CD4-positive, alpha-beta memory T cell (primary cell): ENCODE results near the gene MYO7A. TPM values are rescaled to one million over a fixed set of nuclear protein-coding genes. Genes with fewer than 3 reads are reported as not detected.

Source experiments
- CTCF ChIA-PET: fragments of 350-600 bp; sonication (Branson Sonifier 250); formaldehyde crosslinking; loops from one replicate; lab custom pipeline; 2021; ENCODE audit warnings: inconsistent platforms; ENCODE audit not compliant: partially characterized antibody; lab: Charles Lee
- POLR2A ChIA-PET: fragments of 350-600 bp; sonication (Branson Sonifier 250); formaldehyde crosslinking; loops from one replicate; lab custom pipeline; 2021; ENCODE audit not compliant: partially characterized antibody; lab: Charles Lee
- DNase-seq, 5 donors: peaks; one replicate each; pipeline versions ENCODE4 v3.0.0 to v3.0.0-alpha.2; 2020 to 2022; ENCODE audit warnings: mixed read lengths in 1 of 5
- H3K27ac ChIP-seq: one replicate; pipeline ENCODE4 v1.7.0; 2013; ENCODE audit warnings: low read depth, low read length
- H3K27me3 ChIP-seq: 2 replicates; pipeline ENCODE4 v1.7.0; 2013; ENCODE audit warnings: mild to moderate bottlenecking, low read length, moderate library complexity; ENCODE audit not compliant: insufficient read depth
- H3K36me3 ChIP-seq: 2 replicates; pipeline ENCODE4 v1.7.0; 2013; ENCODE audit warnings: mild to moderate bottlenecking, low read length, moderate library complexity; ENCODE audit not compliant: insufficient read depth
- H3K4me1 ChIP-seq: 2 replicates; pipeline ENCODE4 v1.7.0; 2013; ENCODE audit warnings: mild to moderate bottlenecking, low read length, moderate library complexity; ENCODE audit not compliant: insufficient read depth
- H3K4me3 ChIP-seq, 2 donors: one replicate each; pipeline ENCODE4 v1.7.0; 2013; ENCODE audit warnings: low read length in 2 of 2, mild to moderate bottlenecking in 1 of 2
- H3K9me3 ChIP-seq, 2 donors: one replicate each; pipeline ENCODE4 v1.7.0; 2013; ENCODE audit warnings: low read length in 2 of 2, control low read depth in 1 of 2; ENCODE audit not compliant: control insufficient read depth in 1 of 2
- H3K27ac Mint-ChIP-seq, 7 donors: one replicate each; pipeline ENCODE4 v1.8.0; 2020 to 2021; ENCODE audit warnings: mixed read lengths in 7 of 7, mild to moderate bottlenecking in 6 of 7, inconsistent platforms in 3 of 7, moderate library complexity in 3 of 7
- H3K27me3 Mint-ChIP-seq, 2 donors: one replicate each; pipeline ENCODE4 v1.8.0; 2020 to 2021; ENCODE audit warnings: mixed read lengths in 2 of 2
- H3K36me3 Mint-ChIP-seq, 2 donors: one replicate each; pipeline ENCODE4 v1.8.0; 2020 to 2021; ENCODE audit warnings: mixed read lengths in 2 of 2, inconsistent platforms in 1 of 2, mild to moderate bottlenecking in 1 of 2
- H3K4me1 Mint-ChIP-seq, 4 donors: one replicate each; pipeline ENCODE4 v1.8.0; 2020 to 2021; ENCODE audit warnings: mixed read lengths in 4 of 4, mild to moderate bottlenecking in 1 of 4
- H3K4me3 Mint-ChIP-seq, 8 donors: one replicate each; pipeline ENCODE4 v1.8.0; 2020 to 2021; ENCODE audit warnings: mixed read lengths in 8 of 8, mild to moderate bottlenecking in 7 of 8, moderate library complexity in 6 of 8, inconsistent platforms in 3 of 8
- H3K9me3 Mint-ChIP-seq, 8 donors: one replicate each; pipeline ENCODE4 v1.8.0; 2020 to 2021; ENCODE audit warnings: mixed read lengths in 8 of 8, mild to moderate bottlenecking in 5 of 8, inconsistent platforms in 3 of 8, moderate library complexity in 1 of 8
- intact Hi-C: fragments of 100-400 bp; cut with micrococcal nuclease; formaldehyde crosslinking; loops from one replicate; pipeline ENCODE4 v1.15.1; 2023
- polyA plus RNA-seq, 2 donors: library from polyadenylated mRNA; unstranded; fragments of 300-500 nt; fragmentation: Illumina TruSeq; gene quantifications; one replicate each; pipeline ENCODE4 v1.2.3, GENCODE V29; 2021
- total RNA-seq, 2 experiments: library from RNA; stranded (reverse); gene quantifications; one replicate each; pipeline ENCODE4 v1.2.3, GENCODE V29; 2021

Gene MYO7A
- total and polyA plus RNA-seq, 4 experiments from 2014 or later, result 0.20 to 0.47 (median 0.24) TPM; not detected in 1

DNA sequence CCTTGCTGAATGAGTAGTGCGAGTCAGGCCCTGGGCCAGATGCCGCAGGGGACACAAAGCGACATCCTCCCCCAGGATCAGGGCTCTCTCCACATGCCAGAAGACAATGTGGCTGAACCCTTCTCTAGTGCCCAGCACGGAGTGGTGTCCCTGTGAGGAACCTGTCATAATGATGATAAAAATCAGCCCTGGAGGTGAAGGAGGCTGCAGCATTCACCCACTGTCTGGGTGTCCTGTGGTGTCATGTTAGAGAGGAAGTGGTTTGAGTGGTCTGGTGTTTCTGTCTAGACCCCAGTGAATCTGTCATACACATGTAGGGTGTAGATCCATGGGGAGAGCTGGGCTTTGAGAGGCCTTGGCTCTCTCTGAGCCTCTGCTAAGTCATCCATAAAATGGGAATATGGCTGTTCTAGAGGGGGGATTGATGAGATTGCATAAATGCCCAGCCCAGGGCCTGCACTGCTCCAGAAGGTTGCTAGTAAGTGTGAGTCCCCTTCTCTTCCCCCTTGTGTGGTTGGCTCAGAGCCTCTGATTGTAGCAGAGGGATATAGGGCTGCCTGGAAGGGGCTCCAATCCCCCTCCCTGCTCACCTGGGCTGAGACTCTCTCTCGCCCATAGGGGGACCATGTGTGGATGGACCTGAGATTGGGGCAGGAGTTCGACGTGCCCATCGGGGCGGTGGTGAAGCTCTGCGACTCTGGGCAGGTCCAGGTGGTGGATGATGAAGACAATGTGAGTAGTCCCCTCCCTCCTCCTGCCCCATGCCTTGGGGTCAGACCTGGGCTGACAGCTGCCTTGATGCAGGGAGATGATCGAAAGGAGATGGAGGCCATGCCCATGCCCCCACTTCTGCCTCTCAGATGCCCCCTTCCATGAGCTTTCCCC, 14.3 kb downstream of the MYO7A start:
- intact Hi-C loops, result no loop called here
- ChIA-PET CTCF (interaction anchor here (1.0 to 1.4 kb wide), 3 partner anchors 13 to 16 kb away, joined by 3 to 6 read pairs (median 4); no protein-coding TSS in a partner anchor), POLR2A (no interaction called here)

DNA sequence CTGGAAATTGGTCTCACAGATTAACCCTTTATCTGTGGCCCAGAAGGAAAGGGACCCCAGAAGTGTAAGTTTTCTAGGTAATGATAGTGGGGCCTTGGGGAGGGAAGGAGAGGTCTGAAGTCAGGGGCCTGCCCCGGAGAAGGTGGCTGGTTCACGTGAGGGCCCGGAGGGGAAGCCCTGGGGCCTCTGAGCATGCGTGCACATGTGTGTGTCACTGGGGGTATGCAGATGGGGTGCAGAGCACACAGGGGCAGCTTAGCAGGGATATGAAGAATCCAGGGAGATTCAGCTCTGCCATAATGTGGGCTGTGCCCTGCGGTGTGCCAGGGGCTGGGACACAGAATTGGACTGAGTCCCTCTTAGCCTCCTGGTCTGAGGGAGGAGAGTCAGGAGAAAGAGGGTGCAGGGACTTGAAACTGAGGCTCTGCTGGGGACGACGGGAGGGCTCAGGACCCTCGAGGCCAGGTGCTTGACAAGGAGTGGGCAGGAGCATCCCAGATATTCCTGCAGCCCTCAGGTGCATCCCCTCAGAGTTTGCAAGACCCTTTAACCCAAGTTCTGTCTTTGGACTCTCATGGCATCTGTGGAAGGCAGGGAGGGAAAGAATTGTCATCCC, 15.5 kb downstream of the MYO7A start:
- Mint-ChIP-seq H3K27ac (peak overlapping the region in 4 of 7 donors; percentile 37 to 72 (median 44)), H3K36me3 (no peaks in the 10 kb centered on the region), H3K27me3 (peaks cover 0 to 11% of the 10 kb centered on the region in 2 donors), H3K9me3 (no peaks in the 10 kb centered on the region), H3K4me1 (peaks cover 14 to 28% (median 18%) of the 10 kb centered on the region in 4 donors), H3K4me3 (no peak overlapping the region)
- Histone ChIP-seq H3K27ac (no peak overlapping the region), H3K36me3 (no peaks in the 10 kb centered on the region), H3K4me1 (peaks cover 15% of the 10 kb centered on the region), H3K4me3 (no peak overlapping the region), H3K27me3 (no peaks in the 10 kb centered on the region), H3K9me3 (no peaks in the 10 kb centered on the region)
- ChIA-PET POLR2A (no interaction called here), CTCF (no interaction called here)
- intact Hi-C loops, result no loop called here
- DNase-seq, result no peak

More for the DNA sequence above, 14.3 kb downstream of the MYO7A start:
- Mint-ChIP-seq H3K27ac (peak overlapping the region in 1 of 7 donors; percentile 15), H3K4me3 (no peak overlapping the region), H3K9me3 (no peaks in the 10 kb centered on the region), H3K36me3 (no peaks in the 10 kb centered on the region), H3K4me1 (peaks cover 9 to 16% (median 13%) of the 10 kb centered on the region in 4 donors), H3K27me3 (peaks cover 0 to 13% of the 10 kb centered on the region in 2 donors)
- Histone ChIP-seq H3K27me3 (no peaks in the 10 kb centered on the region), H3K4me1 (peaks cover 9% of the 10 kb centered on the region), H3K27ac (no peak overlapping the region), H3K4me3 (no peak overlapping the region), H3K36me3 (no peaks in the 10 kb centered on the region), H3K9me3 (no peaks in the 10 kb centered on the region)
- peak in 1 of 5 donors; percentile 17 for DNase-seq

DNA sequence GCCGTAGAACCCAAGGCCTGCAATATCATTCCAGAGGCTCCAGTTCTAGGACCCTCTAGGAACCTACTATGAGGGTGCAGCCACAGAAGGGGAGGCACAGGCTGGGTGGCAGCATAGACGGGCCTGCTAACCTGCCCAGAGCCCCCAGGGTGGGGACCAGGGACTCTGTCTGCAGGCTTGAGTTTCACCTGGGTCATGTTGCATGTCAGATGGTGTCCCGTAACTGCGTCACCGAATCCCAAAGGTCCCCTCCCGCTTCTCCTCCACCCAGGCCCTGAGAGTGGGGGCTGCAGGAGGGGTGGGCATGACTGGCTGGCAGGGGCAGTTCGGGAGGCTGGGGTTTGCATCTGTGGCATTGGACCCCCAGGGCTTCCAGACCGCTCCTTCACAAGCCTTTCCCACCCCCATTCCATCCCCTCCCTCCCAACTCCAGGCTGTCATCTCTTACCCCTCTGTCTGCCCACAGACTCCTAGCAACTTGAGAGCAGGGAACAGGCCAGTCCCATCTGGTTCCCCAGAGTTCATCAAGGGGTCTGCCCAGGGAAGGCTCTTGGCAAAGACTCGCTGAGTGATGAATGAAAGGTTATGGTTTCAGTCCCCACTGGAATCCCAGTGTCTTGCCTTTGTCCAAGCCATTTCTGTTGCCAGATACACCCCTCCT, 16.3 kb downstream of the MYO7A start:
- intact Hi-C loops, result no loop called here
- no peaks in the 10 kb centered on the region for H3K9me3 ChIP-seq
- H3K4me1 Mint-ChIP-seq, result peaks cover 16 to 28% (median 18%) of the 10 kb centered on the region in 4 donors
- H3K4me3 ChIP-seq, result no peak overlapping the region
- no peak overlapping the region for H3K27ac ChIP-seq
- no peak overlapping the region for H3K4me3 Mint-ChIP-seq
- no peak overlapping the region for H3K27ac Mint-ChIP-seq
- no peaks in the 10 kb centered on the region for H3K36me3 Mint-ChIP-seq
- ChIA-PET CTCF (interaction anchor here (2.4 kb wide), 1 partner anchor 17 kb away, joined by 9 read pairs; no protein-coding TSS in a partner anchor), POLR2A (no interaction called here)
- peaks cover 0 to 4% of the 10 kb centered on the region in 2 donors for H3K27me3 Mint-ChIP-seq
- H3K36me3 ChIP-seq, result no peaks in the 10 kb centered on the region
- H3K4me1 ChIP-seq, result peaks cover 21% of the 10 kb centered on the region
- H3K9me3 Mint-ChIP-seq, result no peaks in the 10 kb centered on the region
- H3K27me3 ChIP-seq, result no peaks in the 10 kb centered on the region
- DNase-seq, result no peak

DNA sequence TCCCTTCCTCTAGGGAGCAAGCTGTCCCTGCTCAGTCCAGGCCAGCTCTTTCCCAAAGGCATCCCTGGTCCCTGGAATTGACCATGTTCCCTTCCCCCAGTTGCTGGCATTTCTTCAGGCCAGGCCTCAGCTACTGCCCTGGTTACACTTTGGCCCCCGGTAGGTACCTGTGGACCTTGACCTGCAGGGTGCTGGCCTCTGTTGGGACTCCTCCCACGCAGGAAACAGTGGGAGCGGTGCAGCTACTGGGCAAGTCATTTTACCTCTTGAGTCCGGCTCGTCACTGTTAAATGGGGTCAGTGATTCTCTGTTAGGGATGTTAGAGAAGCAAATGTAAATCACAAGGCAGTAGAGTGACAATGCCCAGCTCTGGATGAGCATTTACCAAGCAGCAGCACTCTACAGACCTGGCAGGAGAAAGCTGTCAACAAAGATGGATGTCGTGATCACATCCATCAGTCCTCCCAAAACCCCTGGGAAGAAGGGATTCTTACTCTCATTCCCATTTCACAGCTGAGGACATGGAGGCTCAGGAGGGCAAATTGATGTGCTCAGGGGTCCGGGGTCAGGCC, 16.9 kb downstream of the MYO7A start:
- no peaks in the 10 kb centered on the region for H3K36me3 ChIP-seq
- ChIA-PET POLR2A (no interaction called here), CTCF (interaction anchor here (2.4 kb wide), 1 partner anchor 18 kb away, joined by 9 read pairs; no protein-coding TSS in a partner anchor)
- DNase-seq, result no peak
- Mint-ChIP-seq H3K27me3 (peaks cover 0 to under 1% of the 10 kb centered on the region in 2 donors), H3K4me1 (peaks cover 16 to 28% (median 18%) of the 10 kb centered on the region in 4 donors), H3K4me3 (peak overlapping the region in 1 of 8 donors; percentile 5), H3K36me3 (no peaks in the 10 kb centered on the region), H3K9me3 (no peaks in the 10 kb centered on the region), H3K27ac (peak overlapping the region in 1 of 7 donors; percentile 38)
- intact Hi-C loops, result no loop called here
- H3K27ac ChIP-seq, result no peak overlapping the region
- H3K4me3 ChIP-seq, result no peak overlapping the region
- H3K9me3 ChIP-seq, result no peaks in the 10 kb centered on the region
- no peaks in the 10 kb centered on the region for H3K27me3 ChIP-seq
- H3K4me1 ChIP-seq, result peaks cover 22% of the 10 kb centered on the region

DNA sequence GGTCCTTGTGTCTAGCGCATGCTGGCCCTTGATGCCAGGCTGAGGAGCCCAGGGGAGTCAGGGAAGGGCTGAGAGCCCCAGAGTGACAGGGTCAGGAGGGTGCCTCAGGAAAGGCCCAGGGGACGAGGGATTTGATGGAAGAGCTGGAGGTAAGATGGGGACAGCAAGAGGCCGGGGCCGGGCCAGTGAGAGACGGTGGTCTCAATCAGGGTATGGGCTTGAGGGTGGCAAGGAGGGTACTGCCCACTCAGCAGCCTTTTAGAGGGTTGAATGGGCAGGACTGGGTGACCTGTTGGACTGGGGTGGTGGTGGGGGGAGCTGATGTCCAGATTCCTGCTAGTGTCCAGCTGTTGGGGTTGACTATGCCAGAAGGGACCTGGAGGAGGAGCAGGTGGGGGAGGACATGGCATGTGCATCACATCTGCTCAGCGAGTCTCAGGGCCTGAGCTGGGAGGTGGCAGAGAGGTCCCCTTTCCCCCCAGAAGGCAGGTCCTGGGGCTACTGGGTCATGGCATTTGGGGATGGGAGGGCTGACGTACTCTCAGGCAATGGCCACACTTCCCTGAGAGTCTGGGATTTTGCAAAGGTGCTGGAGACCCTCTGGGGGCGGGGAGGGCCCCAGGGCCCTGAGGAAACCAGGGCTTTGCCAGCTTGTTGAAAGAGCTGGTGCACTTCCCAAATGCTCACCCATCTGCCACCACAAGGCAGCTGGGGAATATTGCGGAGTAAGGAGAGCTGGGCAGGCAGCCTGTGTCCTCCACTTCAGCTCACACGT, 18.4 kb downstream of the MYO7A start:
- peaks cover 17 to 31% (median 24%) of the 10 kb centered on the region in 4 donors for H3K4me1 Mint-ChIP-seq
- no peak overlapping the region for H3K4me3 ChIP-seq
- H3K27me3 ChIP-seq, result no peaks in the 10 kb centered on the region
- ChIA-PET CTCF (interaction anchor here (1.4 to 2.4 kb wide), 2 partner anchors 19 to 43 kb away, joined by 3 to 9 read pairs; no protein-coding TSS in a partner anchor), POLR2A (no interaction called here)
- H3K4me1 ChIP-seq, result peaks cover 28% of the 10 kb centered on the region
- no peaks in the 10 kb centered on the region for H3K9me3 Mint-ChIP-seq
- DNase-seq, result no peak
- H3K27ac Mint-ChIP-seq, result peak overlapping the region in 2 of 7 donors; percentile 36 to 51
- H3K4me3 Mint-ChIP-seq, result peak overlapping the region in 2 of 8 donors; percentile 9 to 13
- no peaks in the 10 kb centered on the region for H3K36me3 ChIP-seq
- no peaks in the 10 kb centered on the region for H3K9me3 ChIP-seq
- H3K27me3 Mint-ChIP-seq, result no peaks in the 10 kb centered on the region
- intact Hi-C loops, result no loop called here
- H3K36me3 Mint-ChIP-seq, result no peaks in the 10 kb centered on the region
- no peak overlapping the region for H3K27ac ChIP-seq

DNA sequence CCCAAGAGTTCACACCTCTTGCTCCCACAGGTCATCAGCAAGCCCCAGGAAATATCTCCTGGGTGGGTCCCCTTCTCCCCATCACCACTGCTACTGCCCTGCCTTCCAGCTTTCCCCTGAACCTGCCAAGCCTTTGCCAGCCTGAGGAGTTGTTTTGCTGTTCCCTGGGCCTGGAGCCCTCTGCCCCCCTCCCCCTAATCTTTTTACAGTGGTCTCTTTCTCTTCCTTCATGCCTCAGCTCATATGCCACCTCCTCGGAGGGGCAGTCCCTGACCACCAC, 18.9 kb downstream of the MYO7A start:
- H3K27me3 ChIP-seq, result no peaks in the 10 kb centered on the region
- DNase-seq, result no peak
- ChIA-PET POLR2A (no interaction called here), CTCF (interaction anchor here (1.4 to 2.4 kb wide), 2 partner anchors 20 to 42 kb away, joined by 3 to 9 read pairs; no protein-coding TSS in a partner anchor)
- H3K9me3 ChIP-seq, result no peaks in the 10 kb centered on the region
- H3K9me3 Mint-ChIP-seq, result no peaks in the 10 kb centered on the region
- H3K4me1 Mint-ChIP-seq, result peaks cover 17 to 33% (median 27%) of the 10 kb centered on the region in 4 donors
- peaks cover 32% of the 10 kb centered on the region for H3K4me1 ChIP-seq
- intact Hi-C loops, result no loop called here
- H3K4me3 Mint-ChIP-seq, result peak overlapping the region in 3 of 8 donors; percentile 9 to 60 (median 29)
- no peak overlapping the region for H3K27ac ChIP-seq
- no peaks in the 10 kb centered on the region for H3K27me3 Mint-ChIP-seq
- no peaks in the 10 kb centered on the region for H3K36me3 ChIP-seq
- no peak overlapping the region for H3K4me3 ChIP-seq
- H3K27ac Mint-ChIP-seq, result peak overlapping the region in 3 of 7 donors; percentile 36 to 61 (median 43)
- no peaks in the 10 kb centered on the region for H3K36me3 Mint-ChIP-seq
